DND-41 (cell line): ENCODE data around the gene HES6.

Experiments
- ATAC-seq: fragments of 200-7000 bp; cut with Tn5 transposase; 3 replicates; pipeline ENCODE4 v1.9.1; 2021; ENCODE audit warnings: low read depth; ENCODE audit not compliant: insufficient read depth
- DNase-seq: peaks from one replicate; pipeline ENCODE4 v3.0.0-alpha.2; 2020
- H2AFZ ChIP-seq: 2 replicates; pipeline ENCODE4 v1.6.0; 2012; ENCODE audit warnings: low read depth, low read length
- H3K27ac ChIP-seq: 2 replicates; pipeline ENCODE4 v1.5.1; 2012; ENCODE audit warnings: low read length, inconsistent platforms
- H3K27me3 ChIP-seq: fragments of 200-600 bp; sonication (generic); 2 replicates; pipeline ENCODE4 v1.6.0; 2012; ENCODE audit warnings: low read length, mild to moderate bottlenecking, inconsistent platforms; ENCODE audit not compliant: insufficient read depth, poor library complexity
- H3K36me3 ChIP-seq: 2 replicates; pipeline ENCODE4 v1.5.1; 2012; ENCODE audit warnings: low read length, inconsistent platforms; ENCODE audit not compliant: insufficient read depth
- H3K4me1 ChIP-seq: 2 replicates; pipeline ENCODE4 v1.5.1; 2012; ENCODE audit warnings: mild to moderate bottlenecking, low read length; ENCODE audit not compliant: insufficient read depth
- H3K4me2 ChIP-seq: 2 replicates; pipeline ENCODE4 v1.6.0; 2012; ENCODE audit warnings: mild to moderate bottlenecking, moderate library complexity, low read length, inconsistent platforms; ENCODE audit not compliant: insufficient read depth
- H3K4me3 ChIP-seq, 2 experiments: fragments of 200-600 bp in 1 of 2; shearing (Covaris generic) in 1 of 2; 2 replicates each; pipeline ENCODE4 v1.5.1; 2012 to 2016; ENCODE audit warnings: inconsistent platforms in 2 of 2, low read length in 2 of 2, mild to moderate bottlenecking in 2 of 2, low read depth in 1 of 2, moderate library complexity in 1 of 2
- H3K79me2 ChIP-seq: 2 replicates; pipeline ENCODE4 v1.6.0; 2012; ENCODE audit warnings: low read length, inconsistent platforms; ENCODE audit not compliant: insufficient read depth
- H3K9ac ChIP-seq: 2 replicates; pipeline ENCODE4 v1.6.0; 2012; ENCODE audit warnings: low read depth, mild to moderate bottlenecking, inconsistent platforms, low read length, moderate library complexity
- H3K9me3 ChIP-seq: 2 replicates; pipeline ENCODE4 v1.5.1; 2012; ENCODE audit warnings: low read length, moderate library complexity, mild to moderate bottlenecking, inconsistent platforms; ENCODE audit not compliant: insufficient read depth, severe bottlenecking
- H4K20me1 ChIP-seq: 2 replicates; pipeline ENCODE4 v1.6.0; 2012; ENCODE audit warnings: low read length; ENCODE audit not compliant: insufficient read depth
- CTCF ChIP-seq: IDR thresholded peaks from 2 replicates; pipeline ENCODE4 v1.5.1; 2012; ENCODE audit warnings: borderline replicate concordance, low read length, moderate library complexity, mild to moderate bottlenecking; ENCODE audit not compliant: poor library complexity, severe bottlenecking; ENCODE audit errors: extremely low read depth
- EZH2 ChIP-seq: IDR thresholded peaks from 3 replicates; pipeline ENCODE4 v1.6.1; 2012; ENCODE audit warnings: borderline replicate concordance, low read depth, mild to moderate bottlenecking, moderate library complexity, low read length, inconsistent platforms; ENCODE audit not compliant: severe bottlenecking

HES6 gene

DNA sequence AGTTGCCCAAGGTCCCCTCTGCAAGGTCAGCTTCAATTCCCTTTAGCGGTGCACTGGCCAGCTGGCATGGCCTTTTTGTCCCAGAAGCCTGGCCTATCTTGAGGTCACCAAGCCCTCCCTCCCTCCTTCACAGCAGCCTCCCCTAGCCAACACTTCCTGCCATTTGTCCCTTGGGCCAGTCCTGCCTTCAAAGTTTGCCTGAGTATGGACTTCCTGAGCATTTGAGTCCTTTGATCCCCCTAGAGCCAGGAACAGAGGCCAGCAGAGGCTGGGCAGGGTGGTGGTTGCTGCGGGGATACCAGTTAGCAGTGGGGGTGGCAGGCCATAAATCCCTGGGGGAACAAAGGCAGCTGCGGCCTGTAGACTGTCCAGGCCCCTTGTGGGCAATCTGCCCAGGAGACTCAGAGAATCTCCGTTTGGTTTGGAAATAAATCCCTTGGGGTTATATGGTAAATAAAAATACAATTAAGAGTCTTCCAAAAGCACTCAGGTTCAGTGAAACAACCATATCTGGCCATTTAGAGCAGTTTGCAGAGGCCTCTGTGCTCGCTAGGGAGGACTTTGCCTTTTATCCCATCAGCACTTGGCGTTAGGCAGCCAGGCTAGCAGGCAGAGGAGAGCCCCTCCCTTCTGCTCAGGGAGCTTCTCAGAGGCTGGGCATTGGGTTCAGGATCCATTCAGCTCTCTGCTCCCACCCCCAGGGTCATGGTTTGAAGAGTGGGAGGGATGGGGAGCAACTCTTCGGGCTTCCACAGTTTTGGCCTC, 3.1 kb upstream of the HES6 start:
- H3K27me3 ChIP-seq = no peaks in the 10 kb centered on the region
- ATAC-seq (no peak), DNase-seq (no peak)
- no peak for TF ChIP-seq CTCF
- no peak for TF ChIP-seq EZH2
- no peak overlapping the region for H3K4me3 ChIP-seq
- H2AFZ ChIP-seq = no peak overlapping the region
- no peaks in the 10 kb centered on the region for H4K20me1 ChIP-seq
- H3K27ac ChIP-seq = no peak overlapping the region
- H3K9ac ChIP-seq = no peak overlapping the region
- H3K79me2 ChIP-seq = no peaks in the 10 kb centered on the region
- H3K36me3 ChIP-seq = peaks cover 12% of the 10 kb centered on the region
- H3K4me2 ChIP-seq = no peak overlapping the region
- peaks cover 4% of the 10 kb centered on the region for H3K4me1 ChIP-seq
- H3K9me3 ChIP-seq = no peaks in the 10 kb centered on the region

DNA sequence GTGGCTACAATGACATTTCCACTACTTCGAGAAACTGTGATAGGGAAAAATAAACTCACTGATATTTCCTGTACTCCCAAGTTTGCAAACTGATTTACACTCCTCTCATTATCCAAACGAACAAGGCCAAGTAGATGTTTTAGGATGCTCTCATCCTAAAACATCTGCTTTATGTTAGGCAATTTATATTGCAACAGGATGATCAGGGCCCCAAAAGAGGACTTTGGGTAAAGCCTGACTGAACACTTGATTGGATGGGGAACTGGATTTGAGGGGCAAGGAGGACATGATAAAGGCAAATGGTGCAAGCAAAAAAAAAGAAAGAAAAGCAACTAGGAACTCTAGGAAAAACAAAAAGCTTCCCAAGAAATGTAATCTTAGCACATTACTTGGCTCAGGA, 2.1 kb upstream of the HES6 start:
- H2AFZ ChIP-seq = no peak overlapping the region
- ATAC-seq = no peak
- no peaks in the 10 kb centered on the region for H3K79me2 ChIP-seq
- H3K4me3 ChIP-seq = no peak overlapping the region
- H3K9me3 ChIP-seq = no peaks in the 10 kb centered on the region
- no peak overlapping the region for H3K27ac ChIP-seq
- peaks cover 12% of the 10 kb centered on the region for H3K36me3 ChIP-seq
- no peak for DNase-seq
- TF ChIP-seq CTCF (no peak), EZH2 (no peak)
- no peak overlapping the region for H3K4me2 ChIP-seq
- peaks cover 4% of the 10 kb centered on the region for H3K4me1 ChIP-seq
- peaks cover 5% of the 10 kb centered on the region for H3K27me3 ChIP-seq
- no peak overlapping the region for H3K9ac ChIP-seq
- no peaks in the 10 kb centered on the region for H4K20me1 ChIP-seq

GRCh38 chr2:238240757-238241711, 1.2 kb upstream of the HES6 start:
- Histone ChIP-seq H3K79me2 (no peaks in the 10 kb centered on the region), H3K27ac (no peak overlapping the region), H2AFZ (no peak overlapping the region), H4K20me1 (no peaks in the 10 kb centered on the region), H3K4me2 (no peak overlapping the region; the same call in 1 of the 2 replicates), H3K9me3 (no peaks in the 10 kb centered on the region), H3K4me1 (peaks cover 4% of the 10 kb centered on the region), H3K36me3 (peaks cover 9% of the 10 kb centered on the region), H3K9ac (no peak overlapping the region), H3K4me3 (no peak overlapping the region), H3K27me3 (peaks cover 9% of the 10 kb centered on the region)
- no peak for TF ChIP-seq CTCF
- no peak for TF ChIP-seq EZH2
- DNase-seq = no peak
- ATAC-seq = no peak
